ENCODE results near the gene TCP11. TPM values are rescaled to one million over a fixed set of nuclear protein-coding genes. Genes with fewer than 3 reads are reported as not detected.
"Not testable (repeated sequence)": the region's sequence is repeated elsewhere in the genome, so short reads cannot be mapped to it uniquely, and the experiment has no call there.

The TCP11 gene
- total RNA-seq, 2 donors from 2014 or later: not detected

DNA sequence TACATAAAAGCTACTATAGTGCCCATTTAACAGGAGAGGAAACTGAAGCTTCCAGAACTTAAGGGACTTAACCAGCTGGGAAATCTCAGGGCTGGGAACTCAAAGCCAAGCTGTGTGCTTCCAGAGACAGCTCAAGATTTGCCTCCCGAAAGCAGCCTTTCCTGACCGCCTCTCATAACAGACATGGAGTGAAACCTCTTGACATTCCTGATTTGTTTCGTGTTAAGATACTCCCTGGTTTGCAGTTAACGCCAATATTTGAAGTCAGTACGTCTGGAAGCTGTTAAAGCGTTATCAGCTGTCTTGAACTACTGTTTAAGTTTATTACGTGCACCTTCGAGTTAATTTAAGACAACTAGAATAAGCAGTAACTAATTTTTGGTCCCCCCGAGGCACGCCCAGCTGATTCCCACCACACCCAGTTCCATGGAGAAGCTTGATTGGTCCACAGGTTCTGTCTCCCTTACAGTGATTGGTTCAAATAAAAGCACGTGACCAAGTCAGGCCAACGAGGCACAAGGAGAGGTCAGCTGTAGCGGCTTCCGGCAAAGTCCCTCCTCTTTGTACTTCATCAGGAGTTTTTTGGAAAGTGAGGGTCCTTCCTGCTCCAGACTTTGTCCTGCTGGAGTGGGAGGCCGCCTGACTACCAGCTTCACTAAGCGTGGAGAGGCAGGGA, 8.9 kb upstream of the TCP11 start:
- no peak for DNase-seq
- ATAC-seq: peak in 1 of 2 donors; percentile 38
- intact Hi-C loops (cut with DNase I): loop anchor here in 1 of 2 donors (10.0 kb wide), 3 partner anchors 55 to 275 kb away; no protein-coding TSS in a partner anchor

DNA sequence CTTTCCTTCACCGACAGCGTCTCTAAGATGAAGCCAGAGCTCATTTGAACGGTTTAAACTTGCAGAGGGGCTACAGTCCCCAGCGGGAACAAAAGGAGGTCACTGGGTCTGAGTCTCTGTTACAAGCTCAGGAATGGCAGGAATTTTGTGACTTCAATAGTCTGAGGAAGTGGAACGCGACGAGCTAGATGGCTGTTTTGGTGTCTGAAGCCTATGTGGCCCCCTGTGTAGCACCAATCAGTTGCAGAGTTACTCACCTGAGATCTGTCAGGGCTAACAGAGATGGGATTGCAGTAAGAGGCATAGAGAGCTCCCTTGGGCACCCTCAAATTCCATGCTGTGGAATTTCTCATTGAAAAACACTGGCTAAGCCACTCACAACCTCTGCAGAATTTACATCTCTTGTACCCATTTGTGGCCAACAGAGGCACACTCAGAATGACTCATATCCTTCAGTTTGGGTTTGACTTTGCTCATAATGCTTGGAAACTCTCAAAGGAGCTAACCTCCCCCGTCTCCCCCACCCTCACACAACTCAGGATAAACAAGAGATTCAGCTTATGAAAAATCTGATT, 7.1 kb upstream of the TCP11 start:
- DNase-seq (no peak), ATAC-seq (peak in 1 of 2 donors; percentile 45)
- intact Hi-C loops (cut with DNase I): loop anchor here in 1 of 2 donors (10.0 kb wide), 3 partner anchors 57 to 273 kb away; no protein-coding TSS in a partner anchor

- no peak for ATAC-seq
- intact Hi-C loops (cut with DNase I): loop anchor here (2.0 to 10.0 kb wide), 4 partner anchors 57 to 273 kb away; no protein-coding TSS in a partner anchor
- no peak for DNase-seq
Measured at GRCh38 chr6:35147486-35147885, 6.3 kb upstream of the TCP11 start.

DNA sequence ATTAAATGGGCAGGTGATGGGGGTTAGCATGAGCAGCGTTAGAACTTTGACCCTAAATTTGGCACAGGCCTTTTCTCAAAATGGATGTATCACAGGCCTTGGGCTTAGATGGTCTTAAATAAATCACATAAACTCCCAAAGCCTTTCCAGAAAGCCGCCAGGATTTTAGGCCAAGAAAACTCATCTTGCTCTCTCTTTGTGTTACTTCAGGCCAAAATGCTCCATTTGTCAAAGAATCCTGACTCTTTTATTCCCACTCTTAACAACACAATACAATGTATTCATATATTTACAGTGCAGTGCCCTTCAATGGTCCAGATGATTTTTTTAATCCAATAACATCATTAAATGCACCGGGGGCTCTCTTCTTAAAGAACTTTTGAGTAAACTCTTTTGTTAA, 5.9 kb upstream of the TCP11 start:
- no peak for ATAC-seq
- intact Hi-C loops (cut with DNase I): loop anchor here (2.0 to 10.0 kb wide), 4 partner anchors 58 to 272 kb away; no protein-coding TSS in a partner anchor
- no peak for DNase-seq

- no peak for DNase-seq
- peak; percentile 54 to 94 for ATAC-seq
- intact Hi-C loops (cut with DNase I): loop anchor here (1.0 to 10.0 kb wide), 5 partner anchors 58 to 272 kb away; no protein-coding TSS in a partner anchor
Measured at GRCh38 chr6:35146453-35146852, 5.3 kb upstream of the TCP11 start.

GRCh38 chr6:35145757-35146156, 4.6 kb upstream of the TCP11 start:
- no peak for DNase-seq
- ATAC-seq: no peak
- intact Hi-C loops (cut with DNase I): loop anchor here (1.0 to 10.0 kb wide), 5 partner anchors 59 to 271 kb away; no protein-coding TSS in a partner anchor

DNA sequence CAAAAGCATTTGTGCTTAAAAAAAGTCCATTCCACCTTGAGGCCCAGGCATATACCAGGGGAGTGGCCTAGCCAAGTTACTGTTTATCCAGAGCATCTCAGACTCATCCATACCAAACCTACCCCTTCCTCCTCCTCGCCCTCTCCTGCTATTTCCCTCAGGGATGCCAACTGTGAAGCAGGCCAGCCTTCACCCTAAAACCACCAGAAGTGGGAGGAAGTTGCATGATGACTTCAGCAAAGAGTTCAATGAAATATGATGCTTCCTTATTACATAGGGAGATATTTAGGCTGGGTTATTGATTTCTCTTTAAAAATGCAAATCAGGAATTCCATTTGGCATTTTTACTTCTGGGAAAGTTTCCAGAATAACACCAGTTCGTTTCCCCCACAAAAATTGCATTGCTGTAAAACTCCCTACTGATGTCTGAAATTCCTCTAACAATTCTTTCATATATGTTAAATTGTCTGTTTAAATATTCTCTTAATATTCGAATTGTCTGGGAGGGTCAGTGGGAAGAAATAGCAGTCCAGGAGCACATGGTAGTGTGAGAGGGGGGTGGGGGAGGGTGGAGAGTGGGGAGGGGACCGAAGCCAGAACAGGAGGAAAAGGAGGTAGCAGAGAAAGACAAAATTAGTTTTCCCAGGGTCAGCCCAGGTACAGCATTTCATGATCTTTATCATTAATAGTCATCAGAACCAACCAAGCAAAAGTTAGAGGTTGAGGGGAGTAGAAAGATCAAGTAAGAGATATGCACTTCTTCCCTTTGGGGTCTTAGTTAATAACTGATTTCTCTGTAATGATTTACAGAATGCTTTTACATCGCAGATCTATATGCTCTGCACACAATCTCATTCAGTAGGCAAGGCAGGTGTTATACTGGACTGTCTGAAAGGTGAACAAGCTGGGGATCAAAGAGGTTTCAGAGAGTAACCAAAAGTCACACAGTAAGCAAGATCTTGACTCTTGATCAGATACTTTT, 1.7 kb upstream of the TCP11 start:
- intact Hi-C loops (cut with DNase I): loop anchor here in 1 of 2 donors (5.0 to 10.0 kb wide), 4 partner anchors 62 to 268 kb away; no protein-coding TSS in a partner anchor
- no peak for DNase-seq
- ATAC-seq: no peak

DNA sequence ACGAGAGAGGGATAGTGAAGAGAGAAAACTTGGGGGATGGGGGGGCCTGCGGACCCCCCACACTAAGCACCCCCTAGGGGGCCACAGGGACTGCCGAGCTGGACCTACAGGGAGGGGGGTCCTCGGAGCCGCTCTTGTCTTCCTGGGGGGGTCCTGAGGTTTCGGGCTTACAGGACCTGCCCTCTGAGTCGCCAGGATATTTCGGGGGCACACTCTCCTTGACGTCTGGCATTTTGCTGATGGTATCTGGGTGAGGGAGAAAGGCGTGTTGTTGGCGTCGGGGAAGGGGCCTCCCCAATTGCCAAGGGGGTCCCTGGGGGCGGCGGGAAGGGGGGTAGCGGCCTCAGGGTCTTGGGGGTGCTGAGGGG, 516 bp downstream of the TCP11 start:
- ATAC-seq (peak in 1 of 2 donors; percentile 29), DNase-seq (no peak)
- intact Hi-C loops (cut with DNase I): loop anchor here (1.0 to 10.0 kb wide), 5 partner anchors 64 to 266 kb away; no protein-coding TSS in a partner anchor

DNA sequence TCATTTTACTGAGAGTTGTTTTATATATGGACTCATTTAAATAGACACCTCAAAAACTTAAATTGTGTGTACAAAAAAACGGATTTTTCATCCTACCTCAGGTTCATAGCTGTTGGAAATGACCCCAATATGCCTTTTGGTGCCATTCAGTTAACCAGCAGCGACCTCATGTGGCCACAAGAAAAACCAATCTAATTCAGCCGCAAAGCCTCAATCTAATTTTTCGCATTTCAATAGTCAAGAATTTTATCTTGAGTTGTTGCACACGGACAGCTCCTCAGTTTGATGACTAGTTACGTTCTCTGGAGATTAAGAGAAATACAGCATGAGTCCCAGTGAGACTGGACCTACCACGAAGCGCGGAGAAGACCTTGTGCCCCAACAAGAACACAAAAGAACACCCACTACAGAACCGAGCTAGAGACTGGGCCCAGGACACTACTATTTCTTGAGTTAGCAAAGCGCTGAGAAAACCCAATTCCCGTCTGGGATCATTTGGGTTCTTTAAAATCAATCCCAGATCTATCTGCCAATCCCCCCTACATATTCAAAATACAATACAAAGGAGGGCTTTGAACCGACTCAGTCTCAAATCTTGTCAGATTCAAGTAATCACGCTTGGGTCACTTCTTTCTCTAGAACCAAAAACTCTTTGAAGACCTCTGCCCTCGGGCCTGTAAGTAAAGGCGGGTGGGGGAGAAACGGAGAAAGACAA, 1.1 kb downstream of the TCP11 start:
- peak; percentile 50 to 64 for ATAC-seq

GRCh38 chr6:35139470-35139869, 1.7 kb downstream of the TCP11 start:
- intact Hi-C loops (cut with DNase I): no loop called here
- ATAC-seq (no peak), DNase-seq (no peak)

More for the DNA sequence above, 1.1 kb downstream of the TCP11 start:
- intact Hi-C loops (cut with DNase I): loop anchor here (1.0 to 10.0 kb wide), 5 partner anchors 65 to 265 kb away; no protein-coding TSS in a partner anchor
- peak; percentile 49 for DNase-seq

DNA sequence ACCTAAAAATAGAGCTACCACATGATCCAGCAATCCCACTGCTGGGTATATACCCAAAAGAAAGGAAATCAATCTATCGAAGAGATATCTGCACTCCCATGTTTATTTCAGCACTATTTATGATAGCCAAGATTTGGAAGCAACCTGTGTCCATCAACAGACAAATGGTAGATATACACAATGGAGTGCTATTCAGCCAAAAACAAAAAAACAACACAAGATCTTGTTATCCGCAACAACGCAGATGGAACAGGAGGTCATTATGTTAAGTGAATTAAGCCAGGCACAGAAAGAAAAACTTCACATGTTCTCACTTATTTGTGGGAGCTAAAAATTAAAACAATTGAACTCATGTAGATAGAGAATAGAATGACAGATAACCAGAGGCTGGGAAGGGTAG, 2.9 kb downstream of the TCP11 start:
- DNase-seq; ATAC-seq; intact Hi-C loops (cut with DNase I): not testable (repeated sequence)

GRCh38 chr6:35136185-35136584, 5.0 kb downstream of the TCP11 start:
- intact Hi-C loops (cut with DNase I): no loop called here
- ATAC-seq (no peak), DNase-seq (no peak)

DNA sequence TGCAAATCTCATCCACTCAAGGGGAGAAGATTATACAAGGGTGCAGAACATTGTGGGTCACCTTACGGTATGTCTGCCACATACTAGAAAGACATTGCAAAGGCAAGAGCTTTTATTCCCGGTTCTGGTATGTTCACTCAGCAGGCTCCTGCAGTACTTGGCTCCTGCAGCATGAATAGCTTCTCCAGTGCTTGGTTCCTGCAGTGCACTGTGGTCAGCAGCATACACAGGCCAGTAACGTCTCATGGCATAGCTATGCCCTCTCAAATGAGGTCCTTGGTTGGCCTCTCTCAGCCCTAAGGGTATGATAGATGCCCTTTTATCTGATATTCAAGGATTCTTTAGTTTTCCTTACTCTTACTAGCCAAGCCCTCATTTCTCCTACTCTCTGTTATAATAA, 12.6 kb downstream of the TCP11 start:
- no peak for DNase-seq
- intact Hi-C loops (cut with DNase I): no loop called here
- no peak for ATAC-seq

DNA sequence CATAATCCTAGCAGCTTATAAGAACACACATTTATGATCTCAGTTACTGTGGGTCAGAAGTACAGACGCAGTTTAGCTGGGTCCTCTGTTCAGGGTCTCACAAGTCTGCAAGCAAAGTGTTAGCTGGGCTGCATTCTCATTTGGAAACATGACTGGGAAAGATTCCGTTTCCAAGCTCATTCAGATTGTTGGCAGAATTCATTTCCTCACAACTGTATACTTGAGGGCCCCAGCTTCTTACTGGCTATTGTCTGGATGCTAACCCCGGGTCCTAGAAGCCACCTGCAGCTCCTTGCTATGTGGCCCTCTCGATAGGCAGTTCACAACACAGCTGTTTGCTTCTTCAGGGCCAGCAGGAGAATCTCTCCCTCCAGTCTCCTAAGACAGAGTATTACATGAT, 13.1 kb downstream of the TCP11 start:
- DNase-seq (no peak), ATAC-seq (no peak)
- intact Hi-C loops (cut with DNase I): no loop called here

DNA sequence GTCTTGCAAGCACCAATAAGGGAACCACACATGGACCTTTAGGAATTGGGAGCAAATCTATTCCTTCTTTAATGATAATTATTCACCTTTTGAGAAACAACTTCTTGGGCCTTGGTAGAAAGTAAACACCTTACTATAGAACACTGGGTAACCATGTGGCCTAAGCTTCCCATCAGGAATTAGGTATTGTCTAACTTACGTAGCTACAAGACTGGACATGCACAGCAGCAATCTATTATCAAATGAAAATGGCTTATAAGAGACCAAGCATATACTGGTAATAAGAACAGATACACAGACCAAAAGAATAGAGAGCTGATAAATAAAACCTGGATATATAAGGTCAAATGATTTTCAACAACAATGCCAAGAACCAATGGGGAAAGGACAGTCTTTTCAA, 16.8 kb downstream of the TCP11 start:
- intact Hi-C loops (cut with DNase I): no loop called here

GRCh38 chr6:35120746-35121145, 20.4 kb downstream of the TCP11 start:
- ATAC-seq: no peak
- intact Hi-C loops (cut with DNase I): no loop called here
- no peak for DNase-seq

More for the DNA sequence above, 16.8 kb downstream of the TCP11 start:
- ATAC-seq (no peak), DNase-seq (no peak)

DNA sequence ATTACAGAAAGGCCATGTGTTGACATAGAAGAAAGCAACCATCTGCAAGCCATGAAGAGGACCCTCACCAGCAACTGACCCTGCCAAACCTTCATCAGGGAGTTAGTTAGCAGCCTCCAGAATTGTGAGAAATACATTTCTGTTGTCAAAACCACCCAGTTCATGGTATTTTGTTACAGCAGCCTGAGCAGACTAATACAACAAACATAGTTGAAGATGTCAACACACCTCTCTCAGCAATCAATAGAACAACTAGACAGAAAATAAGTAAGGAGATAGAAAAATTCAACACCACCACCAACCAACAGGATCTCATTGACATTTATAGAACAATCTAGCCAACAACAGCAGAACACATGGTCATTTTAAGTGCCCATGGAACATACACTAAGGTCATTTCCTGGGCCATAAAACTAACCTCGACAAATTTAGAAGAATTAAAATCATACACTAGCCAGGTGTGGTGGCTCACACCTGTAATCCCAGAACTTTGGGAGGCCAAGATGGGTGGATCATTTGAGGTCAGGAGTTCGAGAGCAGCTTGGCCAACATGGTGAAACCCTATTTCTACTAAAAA, 32.7 kb downstream of the TCP11 start:
- DNase-seq (no peak), ATAC-seq (no peak)
- intact Hi-C loops (cut with DNase I): no loop called here

- ATAC-seq; DNase-seq; intact Hi-C loops (cut with DNase I): not testable (repeated sequence)
Measured at GRCh38 chr6:35107761-35108160, 33.4 kb downstream of the TCP11 start.
